ENCODE results near the gene INTS2.
"Not testable (repeated sequence)": the region's sequence is repeated elsewhere in the genome, so short reads cannot be mapped to it uniquely, and the experiment has no call there.

INTS2 gene

GRCh38 chr17:61895391-61895790, 32.4 kb downstream of the INTS2 start:
- no peak for DNase-seq

- not testable (repeated sequence) for DNase-seq
These were observed 33.5 kb downstream of the INTS2 start for GRCh38 chr17:61894310-61894709.

- not testable (repeated sequence) for DNase-seq
These were observed 40.0 kb downstream of the INTS2 start for GRCh38 chr17:61887733-61888132.

GRCh38 chr17:61885865-61886264, 41.9 kb downstream of the INTS2 start:
- DNase-seq: not testable (repeated sequence)

GRCh38 chr17:61884864-61885263, 42.9 kb downstream of the INTS2 start:
- DNase-seq: no peak

- DNase-seq: no peak
These were observed 47.1 kb downstream of the INTS2 start for GRCh38 chr17:61880589-61881102.

GRCh38 chr17:61878984-61879612, 48.7 kb downstream of the INTS2 start:
- DNase-seq: no peak

- DNase-seq: no peak
These were observed 49.3 kb downstream of the INTS2 start for GRCh38 chr17:61878520-61878919.

GRCh38 chr17:61877837-61878236, 49.9 kb downstream of the INTS2 start:
- DNase-seq: no peak

- DNase-seq: no peak
These were observed 52.0 kb downstream of the INTS2 start for GRCh38 chr17:61875804-61876203.

- no peak for DNase-seq
These were observed 52.5 kb downstream of the INTS2 start for GRCh38 chr17:61875285-61875684.

GRCh38 chr17:61874075-61874474, 53.7 kb downstream of the INTS2 start:
- DNase-seq: no peak

- DNase-seq: no peak
These were observed 55.7 kb downstream of the INTS2 start for GRCh38 chr17:61872099-61872498.

- DNase-seq: no peak
These were observed 58.6 kb downstream of the INTS2 start for GRCh38 chr17:61869138-61869537.

- no peak for DNase-seq
These were observed 59.7 kb downstream of the INTS2 start for GRCh38 chr17:61868074-61868473.

GRCh38 chr17:61867033-61867432, 60.7 kb downstream of the INTS2 start:
- no peak for DNase-seq

- no peak for DNase-seq
These were observed 64.0 kb downstream of the INTS2 start for GRCh38 chr17:61863801-61864126.

- DNase-seq: peak; percentile 86 to 90
These were observed 64.6 kb downstream of the INTS2 start, which contains the start of gene BRIP1 for GRCh38 chr17:61862975-61863800. BRIP1 (minus strand) TSS chr17:61863528; CDS start chr17:61861539, 1,989 bp downstream.

GRCh38 chr17:61862105-61862574, 65.6 kb downstream of the INTS2 start:
- DNase-seq: no peak

- DNase-seq: not testable (repeated sequence)
These were observed 67.4 kb downstream of the INTS2 start for GRCh38 chr17:61860397-61860796.

GRCh38 chr17:61856035-61856434, 71.7 kb downstream of the INTS2 start:
- DNase-seq: no peak

GRCh38 chr17:61852857-61853256, 74.9 kb downstream of the INTS2 start:
- DNase-seq: no peak

GRCh38 chr17:61849674-61850073, 78.1 kb downstream of the INTS2 start:
- DNase-seq: no peak

- no peak for DNase-seq
These were observed 78.9 kb downstream of the INTS2 start for GRCh38 chr17:61848896-61849295.
